Testis (tissue), 2 donors: ENCODE measurements around the gene KCND3.

ENCODE experiments used
- CTCF ChIP-seq, 3 experiments: fragments of 450-650 bp in 2 of 3; fragments of 200-600 bp in 1 of 3; sonication (generic) in 1 of 3; IDR thresholded peaks; one replicate each; pipeline ENCODE4 v1.5.1; 2016 to 2019; ENCODE audit warnings: antibody characterized with exemption in 3 of 3, mild to moderate bottlenecking in 2 of 3, moderate library complexity in 1 of 3
- POLR2A ChIP-seq: fragments of 450-650 bp; IDR thresholded peaks from one replicate; pipeline ENCODE4 v1.6.1; 2017; ENCODE audit warnings: antibody characterized with exemption, mild to moderate bottlenecking, moderate library complexity

- TF ChIP-seq CTCF (IDR thresholded peaks at IDR 0.05), result no peak
- TF ChIP-seq POLR2A, result no peak
These were observed 115.9 kb downstream of the KCND3 start for GRCh38 chr1:111873460-111874030.
